ENCODE results near the gene PIK3CB. TPM values are rescaled to one million over a fixed set of nuclear protein-coding genes. Genes with fewer than 3 reads are reported as not detected.

PIK3CB gene
- total and polyA plus RNA-seq, 2 of the 8 experiments (the other 6 are each of a cell fraction or from before 2014, with no cell fraction given) = 8.3 to 35.2 TPM

- no peak for TF ChIP-seq CHD7 (IDR thresholded peaks at IDR 0.05; ENCODE audit: insufficient replicate concordance, low read length)
These were observed 16.4 kb downstream of the PIK3CB start (continued) for GRCh38 chr3:138818185-138818860.
